Measurements from ENCODE around the gene SEMA3E. TPM values are rescaled to one million over a fixed set of nuclear protein-coding genes. Genes with fewer than 3 reads are reported as not detected.

SEMA3E gene
- total RNA-seq, 6 experiments from 2014 or later: not detected

DNA sequence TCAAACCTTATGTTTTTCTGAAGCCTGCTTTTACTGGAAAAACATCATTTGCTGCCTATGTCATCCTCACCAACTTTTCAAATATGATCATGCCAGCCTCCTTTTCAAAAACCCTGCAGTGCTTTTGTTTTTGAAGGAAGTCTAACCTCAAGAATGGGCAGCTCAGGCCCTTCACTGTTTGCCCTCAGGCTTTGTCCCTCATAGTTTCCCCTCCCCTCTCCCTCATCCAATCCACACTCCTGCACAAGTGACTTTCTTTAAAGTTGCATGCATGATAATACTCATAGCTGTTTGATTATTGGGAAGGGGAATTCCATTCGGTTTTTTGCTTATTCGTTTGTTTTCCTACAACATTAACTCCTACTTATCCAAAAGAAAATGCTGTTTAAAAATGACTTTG, 219.4 kb downstream of the SEMA3E start:
- no peak for TF ChIP-seq CTCF (IDR thresholded peaks at IDR 0.05)
- H3K27me3 Mint-ChIP-seq (ENCODE audit: insufficient read depth): peaks cover 2% of the 10 kb centered on the region; the same call in 1 of the 2 replicates
- H3K9me3 Mint-ChIP-seq: no peaks in the 10 kb centered on the region
- no peak overlapping the region for H3K27ac Mint-ChIP-seq
- H3K4me1 Mint-ChIP-seq (ENCODE audit: low read depth): no peaks in the 10 kb centered on the region
- H3K4me3 Mint-ChIP-seq: no peak overlapping the region
- H3K36me3 Mint-ChIP-seq (ENCODE audit: low read depth): no peaks in the 10 kb centered on the region
- no peak for DNase-seq

- no peaks in the 10 kb centered on the region for H3K4me1 Mint-ChIP-seq (ENCODE audit: low read depth)
- no peaks in the 10 kb centered on the region for H3K36me3 Mint-ChIP-seq (ENCODE audit: low read depth)
- TF ChIP-seq CTCF (IDR thresholded peaks at IDR 0.05): no peak
Measured at GRCh38 chr7:83427884-83428283, 221.1 kb downstream of the SEMA3E start.

DNA sequence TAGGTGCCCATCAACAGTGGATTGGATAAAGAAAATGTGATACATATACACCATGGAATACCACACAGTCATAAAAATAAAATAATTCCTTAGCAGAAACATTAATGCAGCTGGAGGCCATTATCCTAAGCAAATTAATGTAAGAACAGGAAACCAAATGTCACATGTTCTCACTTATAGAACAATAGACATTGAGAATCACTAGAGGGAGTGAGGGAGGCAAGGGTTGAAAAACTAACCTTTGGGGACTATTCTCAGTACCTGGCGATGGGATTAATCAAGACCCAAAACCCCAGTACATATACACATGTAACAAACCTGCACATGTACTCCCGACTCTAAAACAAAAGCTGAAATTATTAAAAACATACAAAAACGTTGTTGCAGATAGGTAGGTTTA, 222.6 kb downstream of the SEMA3E start:
- Mint-ChIP-seq H3K27me3 (ENCODE audit: insufficient read depth) (peaks cover 2% of the 10 kb centered on the region; the same call in 1 of the 2 replicates), H3K36me3 (ENCODE audit: low read depth) (no peaks in the 10 kb centered on the region), H3K4me3 (no peak overlapping the region), H3K9me3 (no peaks in the 10 kb centered on the region), H3K27ac (no peak overlapping the region), H3K4me1 (ENCODE audit: low read depth) (no peaks in the 10 kb centered on the region)
- no peak for TF ChIP-seq CTCF (IDR thresholded peaks at IDR 0.05)
- DNase-seq: no peak

More at GRCh38 chr7:83427884-83428283, 221.1 kb downstream of the SEMA3E start:
- Mint-ChIP-seq H3K4me3 (no peak overlapping the region), H3K27ac (no peak overlapping the region), H3K9me3 (no peaks in the 10 kb centered on the region), H3K27me3 (ENCODE audit: insufficient read depth) (peaks cover 2% of the 10 kb centered on the region; the same call in 1 of the 2 replicates)
- no peak for DNase-seq

- TF ChIP-seq CTCF (IDR thresholded peaks at IDR 0.05): no peak
- H3K9me3 Mint-ChIP-seq: no peaks in the 10 kb centered on the region
- no peak for DNase-seq
- H3K4me1 Mint-ChIP-seq (ENCODE audit: low read depth): no peaks in the 10 kb centered on the region
- no peaks in the 10 kb centered on the region for H3K36me3 Mint-ChIP-seq (ENCODE audit: low read depth)
- no peak overlapping the region for H3K27ac Mint-ChIP-seq
- H3K4me3 Mint-ChIP-seq: no peak overlapping the region
- H3K27me3 Mint-ChIP-seq (ENCODE audit: insufficient read depth): peaks cover 2% of the 10 kb centered on the region; the same call in 1 of the 2 replicates
Measured at GRCh38 chr7:83419013-83419412, 229.9 kb downstream of the SEMA3E start.

GRCh38 chr7:83415840-83416239, 233.1 kb downstream of the SEMA3E start:
- Mint-ChIP-seq H3K27ac (no peak overlapping the region), H3K9me3 (no peaks in the 10 kb centered on the region), H3K4me1 (ENCODE audit: low read depth) (no peaks in the 10 kb centered on the region), H3K27me3 (ENCODE audit: insufficient read depth) (peaks cover 2% of the 10 kb centered on the region), H3K36me3 (ENCODE audit: low read depth) (no peaks in the 10 kb centered on the region), H3K4me3 (no peak overlapping the region)
- no peak for TF ChIP-seq CTCF (IDR thresholded peaks at IDR 0.05)
- DNase-seq: no peak

DNA sequence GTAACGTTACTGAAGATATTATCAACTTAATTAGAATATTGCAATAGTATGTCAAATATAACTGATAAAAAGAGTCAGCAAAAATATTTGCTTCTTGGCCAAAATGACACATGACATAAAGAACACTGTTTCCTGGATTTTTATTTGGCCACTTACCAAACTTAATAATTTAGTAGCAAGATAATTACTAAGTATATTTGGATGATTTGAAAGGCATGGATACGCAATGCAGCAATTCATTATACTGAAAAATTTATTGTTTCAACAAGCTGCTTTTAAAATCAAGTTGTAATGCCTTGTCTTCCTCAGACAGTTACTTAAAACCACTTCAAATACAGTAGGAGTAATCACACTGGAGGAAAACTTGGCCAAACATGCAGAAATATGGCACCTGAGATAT, 234.0 kb downstream of the SEMA3E start:
- no peak overlapping the region for H3K27ac Mint-ChIP-seq
- H3K36me3 Mint-ChIP-seq (ENCODE audit: low read depth): no peaks in the 10 kb centered on the region
- TF ChIP-seq CTCF (IDR thresholded peaks at IDR 0.05): no peak
- peaks cover 2% of the 10 kb centered on the region for H3K27me3 Mint-ChIP-seq (ENCODE audit: insufficient read depth)
- no peak for DNase-seq
- H3K9me3 Mint-ChIP-seq: no peaks in the 10 kb centered on the region
- H3K4me1 Mint-ChIP-seq (ENCODE audit: low read depth): no peaks in the 10 kb centered on the region
- no peak overlapping the region for H3K4me3 Mint-ChIP-seq

Measured in HFFc6 (cell line).